ENCODE results near the gene BRINP1. TPM values are rescaled to one million over a fixed set of nuclear protein-coding genes. Genes with fewer than 3 reads are reported as not detected.

Gene BRINP1
- total RNA-seq, 1 experiment from 2014 or later = not detected

- DNase-seq = no peak
- Histone ChIP-seq H3K9me2 (ENCODE audit: insufficient read depth) (no peaks in the 10 kb centered on the region), H2AFZ (no peak overlapping the region), H3K27ac (no peak overlapping the region), H3F3A (ENCODE audit: insufficient read depth, low read depth) (no peaks in the 10 kb centered on the region), H3K4me3 (no peak overlapping the region), H4K20me1 (ENCODE audit: insufficient read depth) (no peaks in the 10 kb centered on the region), H3K9me3 (ENCODE audit: insufficient read depth, low read depth) (no peaks in the 10 kb centered on the region; the same call in 1 of the 2 replicates), H3K4me1 (replicated peaks; ENCODE audit: insufficient read depth) (no peaks in the 10 kb centered on the region), H3K36me3 (ENCODE audit: low read depth) (no peaks in the 10 kb centered on the region), H3K27me3 (ENCODE audit: insufficient read depth, low read depth) (no peaks in the 10 kb centered on the region), H3K79me2 (ENCODE audit: low read depth) (no peaks in the 10 kb centered on the region), H3K4me2 (no peak overlapping the region)
- TF ChIP-seq CTCF (conservative IDR thresholded peaks at IDR 0.05) (no peak), EZH2 (IDR thresholded peaks at IDR 0.05; ENCODE audit: low read depth) (no peak)
- no TSS peak for BruUV-seq (replicated peaks)
- CTCF ChIA-PET = no interaction called here
- POLR2A ChIA-PET (ENCODE audit: unreplicated experiment) = no interaction called here
- intact Hi-C loops (cut with micrococcal nuclease; ENCODE audit: unreplicated experiment) = no loop called here
Observed at GRCh38 chr9:119273325-119273904, 95.8 kb downstream of the BRINP1 start.

GRCh38 chr9:119272500-119273211 is 96.6 kb downstream of the BRINP1 start:
- no peaks in the 10 kb centered on the region for H3K79me2 ChIP-seq (ENCODE audit: low read depth)
- H4K20me1 ChIP-seq (ENCODE audit: insufficient read depth) = no peaks in the 10 kb centered on the region
- CTCF ChIA-PET = no interaction called here
- no peak overlapping the region for H2AFZ ChIP-seq
- POLR2A ChIA-PET (ENCODE audit: unreplicated experiment) = no interaction called here
- no peak for TF ChIP-seq CTCF (conservative IDR thresholded peaks at IDR 0.05)
- TF ChIP-seq EZH2 (IDR thresholded peaks at IDR 0.05; ENCODE audit: low read depth) = no peak
- no peak overlapping the region for H3K4me3 ChIP-seq
- BruUV-seq (replicated peaks) = no TSS peak
- H3K9me3 ChIP-seq (ENCODE audit: insufficient read depth, low read depth) = no peaks in the 10 kb centered on the region; the same call in 1 of the 2 replicates
- no peak for DNase-seq
- H3F3A ChIP-seq (ENCODE audit: insufficient read depth, low read depth) = no peaks in the 10 kb centered on the region
- H3K27ac ChIP-seq = no peak overlapping the region
- no peak overlapping the region for H3K4me2 ChIP-seq
- H3K9me2 ChIP-seq (ENCODE audit: insufficient read depth) = no peaks in the 10 kb centered on the region
- H3K27me3 ChIP-seq (ENCODE audit: insufficient read depth, low read depth) = no peaks in the 10 kb centered on the region
- no peaks in the 10 kb centered on the region for H3K4me1 ChIP-seq (replicated peaks; ENCODE audit: insufficient read depth)
- intact Hi-C loops (cut with micrococcal nuclease; ENCODE audit: unreplicated experiment) = no loop called here
- no peaks in the 10 kb centered on the region for H3K36me3 ChIP-seq (ENCODE audit: low read depth)

GRCh38 chr9:119268985-119269384 is 100.2 kb downstream of the BRINP1 start:
- TF ChIP-seq CTCF (conservative IDR thresholded peaks at IDR 0.05) = no peak
- no peak for TF ChIP-seq EZH2 (IDR thresholded peaks at IDR 0.05; ENCODE audit: low read depth)
- H2AFZ ChIP-seq = no peak overlapping the region
- H3K4me2 ChIP-seq = no peak overlapping the region
- H3K36me3 ChIP-seq (ENCODE audit: low read depth) = no peaks in the 10 kb centered on the region
- POLR2A ChIA-PET (ENCODE audit: unreplicated experiment) = no interaction called here
- intact Hi-C loops (cut with micrococcal nuclease; ENCODE audit: unreplicated experiment) = no loop called here
- DNase-seq = no peak
- no TSS peak for BruUV-seq (replicated peaks)
- H4K20me1 ChIP-seq (ENCODE audit: insufficient read depth) = no peaks in the 10 kb centered on the region
- H3K79me2 ChIP-seq (ENCODE audit: low read depth) = no peaks in the 10 kb centered on the region
- no peaks in the 10 kb centered on the region for H3K9me3 ChIP-seq (ENCODE audit: insufficient read depth, low read depth)
- H3K4me1 ChIP-seq (replicated peaks; ENCODE audit: insufficient read depth) = no peaks in the 10 kb centered on the region
- H3K4me3 ChIP-seq = no peak overlapping the region
- H3K27ac ChIP-seq = no peak overlapping the region
- peaks cover 15% of the 10 kb centered on the region; the same call in 1 of the 2 replicates for H3K27me3 ChIP-seq (ENCODE audit: insufficient read depth, low read depth)
- H3K9me2 ChIP-seq (ENCODE audit: insufficient read depth) = no peaks in the 10 kb centered on the region
- CTCF ChIA-PET = no interaction called here
- no peaks in the 10 kb centered on the region for H3F3A ChIP-seq (ENCODE audit: insufficient read depth, low read depth)
